ENCODE data around the gene MARCHF9.

The MARCHF9 gene

DNA sequence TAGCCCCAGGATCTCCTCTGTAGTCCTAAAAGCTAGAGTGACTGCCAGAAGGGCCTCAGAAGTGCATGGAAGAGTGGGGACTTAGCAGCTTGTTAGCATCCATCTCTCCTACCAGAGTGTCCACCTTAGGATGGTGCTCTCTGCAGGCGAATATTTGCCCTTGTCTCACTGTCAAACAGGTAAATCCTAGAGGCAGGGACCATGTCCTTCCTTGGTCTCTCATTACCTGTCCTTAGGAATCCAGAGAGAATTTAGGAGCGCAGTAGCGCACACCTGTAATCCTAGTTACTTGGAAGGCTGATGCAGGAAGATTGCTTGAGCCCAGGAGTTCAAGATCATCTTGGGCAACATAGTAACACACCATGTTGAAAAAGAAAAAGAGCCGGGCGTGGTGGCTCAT, 37.8 kb upstream of the MARCHF9 start:
- no peak for TF ChIP-seq CTCF (IDR thresholded peaks at IDR 0.05)

DNA sequence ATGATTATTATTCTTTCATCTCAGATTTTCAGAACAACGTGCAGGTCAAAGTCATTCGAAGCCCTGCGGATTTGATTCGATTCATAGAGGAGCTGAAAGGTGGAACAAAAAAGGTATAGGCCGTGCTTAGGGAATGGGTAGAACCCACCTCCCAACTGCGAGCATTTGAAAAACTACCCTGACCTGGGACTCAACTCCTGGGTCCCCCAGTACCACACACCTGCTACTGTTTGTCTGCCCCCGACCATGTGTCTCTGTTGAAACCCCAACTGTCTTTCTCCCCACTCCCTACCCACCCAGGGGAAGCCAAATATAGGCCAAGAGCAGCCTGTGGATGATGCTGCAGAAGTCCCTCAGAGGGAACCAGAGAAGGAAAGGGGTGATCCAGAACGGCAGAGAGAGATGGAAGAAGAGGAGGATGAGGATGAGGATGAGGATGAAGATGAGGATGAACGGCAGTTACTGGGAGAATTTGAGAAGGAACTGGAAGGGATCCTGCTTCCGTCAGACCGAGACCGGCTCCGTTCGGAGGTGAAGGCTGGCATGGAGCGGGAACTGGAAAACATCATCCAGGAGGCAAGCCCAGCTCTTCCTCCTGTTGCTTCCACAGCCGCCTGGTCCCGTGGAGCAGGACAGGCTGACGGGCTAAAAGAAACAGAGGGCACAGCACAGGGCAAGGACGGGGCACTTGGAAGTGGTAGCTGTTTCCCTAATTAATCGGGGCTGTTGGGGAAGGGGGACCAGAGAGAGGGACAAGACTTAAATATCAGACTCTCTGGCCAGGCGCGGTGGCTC, 36.9 kb upstream of the MARCHF9 start:
- TF ChIP-seq CTCF (IDR thresholded peaks at IDR 0.05), result no peak

DNA sequence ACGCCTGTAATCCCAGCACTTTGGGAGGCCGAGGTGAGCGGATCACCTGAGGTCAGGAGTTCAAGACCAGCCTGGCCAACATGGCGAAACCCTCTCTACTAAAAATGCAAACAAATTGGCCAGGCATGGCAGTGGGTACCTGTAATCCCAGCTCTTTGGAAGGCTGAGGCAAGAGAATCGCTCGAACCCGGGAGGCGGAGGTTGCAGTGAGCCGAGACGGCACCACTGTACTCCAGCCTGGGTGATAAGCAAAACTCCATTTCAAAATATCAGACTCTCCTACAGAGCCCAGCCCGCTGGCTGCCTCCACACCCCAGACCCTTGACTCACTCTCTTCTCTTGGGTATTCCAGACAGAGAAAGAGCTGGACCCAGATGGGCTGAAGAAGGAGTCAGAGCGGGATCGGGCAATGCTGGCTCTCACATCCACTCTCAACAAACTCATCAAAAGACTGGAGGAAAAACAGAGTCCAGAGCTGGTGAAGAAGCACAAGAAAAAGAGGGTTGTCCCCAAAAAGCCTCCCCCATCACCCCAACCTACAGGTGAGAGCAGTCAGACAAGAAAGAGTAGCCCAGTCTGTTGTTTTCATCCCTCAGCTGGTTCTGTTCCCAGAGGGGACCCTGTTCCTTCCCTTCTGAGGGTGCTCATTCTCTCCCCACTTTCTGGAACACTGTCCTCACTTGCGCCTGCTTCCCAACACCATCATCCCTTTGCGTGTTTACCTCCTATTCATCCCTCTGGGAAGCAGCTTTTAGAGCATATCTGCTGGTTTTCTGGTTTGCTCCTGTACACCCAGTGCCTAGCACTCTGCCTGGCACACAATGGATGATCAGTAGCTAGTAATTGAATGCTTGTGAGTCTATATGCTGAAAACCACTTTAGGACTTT, 36.0 kb upstream of the MARCHF9 start:
- no peak for TF ChIP-seq CTCF (IDR thresholded peaks at IDR 0.05)

DNA sequence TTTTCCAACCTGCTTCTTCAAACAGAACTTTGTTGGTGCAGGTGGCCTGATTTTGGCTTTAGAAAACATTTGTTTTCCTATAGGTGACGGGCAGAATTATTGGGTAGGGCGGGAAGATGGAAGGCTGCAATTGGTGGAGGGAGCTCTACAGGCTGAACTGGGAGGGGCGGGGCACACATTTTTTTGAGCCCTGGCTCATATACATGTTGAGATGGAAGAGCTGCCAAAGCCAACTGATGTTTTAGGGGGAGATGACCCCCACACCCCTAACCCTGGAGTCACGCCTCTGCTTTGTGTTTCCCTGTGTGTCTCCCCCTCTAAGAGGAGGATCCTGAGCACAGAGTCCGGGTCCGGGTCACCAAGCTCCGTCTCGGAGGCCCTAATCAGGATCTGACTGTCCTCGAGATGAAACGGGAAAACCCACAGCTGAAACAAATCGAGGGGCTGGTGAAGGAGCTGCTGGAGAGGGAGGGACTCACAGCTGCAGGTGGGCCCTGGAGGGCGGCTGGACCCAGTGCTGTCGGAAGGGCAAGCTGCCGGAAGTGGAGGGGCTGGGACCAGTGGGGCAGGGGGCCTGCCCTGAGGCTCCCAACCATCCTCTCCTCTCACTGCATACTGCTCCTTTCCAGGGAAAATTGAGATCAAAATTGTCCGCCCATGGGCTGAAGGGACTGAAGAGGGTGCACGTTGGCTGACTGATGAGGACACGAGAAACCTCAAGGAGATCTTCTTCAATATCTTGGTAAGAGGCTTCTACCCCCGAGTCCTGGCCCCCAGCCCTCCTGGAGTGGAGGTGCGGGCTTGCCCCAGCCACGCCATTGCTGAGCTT, 34.9 kb upstream of the MARCHF9 start:
- TF ChIP-seq CTCF (IDR thresholded peaks at IDR 0.05), result no peak

- TF ChIP-seq CTCF (IDR thresholded peaks at IDR 0.05), result no peak
Measured at GRCh38 chr12:57720606-57721595, 34.0 kb upstream of the MARCHF9 start.

GRCh38 chr12:57722716-57723629, 31.9 kb upstream of the MARCHF9 start:
- TF ChIP-seq CTCF (IDR thresholded peaks at IDR 0.05), result no peak

Data from LNCAP (cell line).